PFSK-1 (cell line): ENCODE measurements around the gene SLC12A8.

ENCODE experiments used
- FOXP2 ChIP-seq: optimal IDR thresholded peaks from 2 replicates; pipeline ENCODE3; 2011; ENCODE audit warnings: borderline replicate concordance, control low read depth, inconsistent platforms; ENCODE audit not compliant: insufficient read depth; ENCODE audit errors: extremely low read length, extremely low read depth
- REST ChIP-seq, 2 experiments: IDR thresholded peaks; 2 replicates each; pipeline versions ENCODE4 v1.6.1 to v1.8.0; 2011 to 2012; ENCODE audit warnings: low read depth in 2 of 2, low read length in 2 of 2, control low read depth in 1 of 2, inconsistent platforms in 1 of 2, mild to moderate bottlenecking in 1 of 2, moderate library complexity in 1 of 2; ENCODE audit not compliant: insufficient read depth in 1 of 2
- TAF1 ChIP-seq: IDR thresholded peaks from 2 replicates; pipeline ENCODE4 v1.6.1; 2012; ENCODE audit warnings: low read length, control low read depth, borderline replicate concordance; ENCODE audit not compliant: insufficient read depth

GRCh38 chr3:125154110-125154509 lies 58.4 kb downstream of the SLC12A8 start:
- TF ChIP-seq TAF1 (no peak), REST (IDR thresholded peaks at IDR 0.05; ENCODE audit: insufficient read depth in 1 of 2, low read depth in 2 of 2, low read length in 2 of 2) (no peak), FOXP2 (no peak)
